Suprapubic skin (tissue), 4 donors: ENCODE measurements around the gene KIAA1671. TPM values are rescaled to one million over a fixed set of nuclear protein-coding genes. Genes with fewer than 3 reads are reported as not detected.

Experiments used
- DNase-seq, 2 donors: peaks; one replicate each; pipeline ENCODE4 v3.0.0-alpha.2; 2019; ENCODE audit warnings: low spot score in 2 of 2
- H3K27ac ChIP-seq: fragments of 200-600 bp; sonication (generic); one replicate; pipeline ENCODE4 v1.5.1; 2019
- H3K27me3 ChIP-seq: fragments of 200-600 bp; sonication (generic); one replicate; pipeline ENCODE4 v1.5.1; 2019
- H3K36me3 ChIP-seq: fragments of 200-600 bp; sonication (generic); one replicate; pipeline ENCODE4 v1.5.1; 2019
- H3K4me1 ChIP-seq: fragments of 200-600 bp; sonication (generic); one replicate; pipeline ENCODE4 v1.5.1; 2019
- H3K4me3 ChIP-seq: fragments of 200-600 bp; sonication (generic); one replicate; pipeline ENCODE4 v1.5.1; 2019; ENCODE audit warnings: mild to moderate bottlenecking
- H3K9me3 ChIP-seq: fragments of 200-600 bp; sonication (generic); one replicate; pipeline ENCODE4 v1.5.1; 2019
- CTCF ChIP-seq, 2 donors: fragments of 200-600 bp in 1 of 2; fragments of 450-650 bp in 1 of 2; sonication (generic) in 1 of 2; IDR thresholded peaks; one replicate each; pipeline ENCODE4 v1.5.1; 2016 to 2019; ENCODE audit warnings: antibody characterized with exemption in 2 of 2, mild to moderate bottlenecking in 1 of 2, moderate library complexity in 1 of 2
- EP300 ChIP-seq: sonication (generic); formaldehyde crosslinking; IDR thresholded peaks from one replicate; pipeline ENCODE4 v1.6.1; 2017; ENCODE audit warnings: antibody characterized with exemption
- POLR2A ChIP-seq, 2 donors: fragments of 450-650 bp; IDR thresholded peaks; one replicate each; pipeline ENCODE4 v1.6.1; 2017; ENCODE audit warnings: antibody characterized with exemption in 2 of 2, mild to moderate bottlenecking in 2 of 2, moderate library complexity in 2 of 2
- POLR2AphosphoS5 ChIP-seq, 3 donors: sonication (generic); formaldehyde crosslinking; IDR thresholded peaks; one replicate each; pipeline ENCODE4 v1.6.1; 2017; ENCODE audit warnings: antibody characterized with exemption in 3 of 3
- WGBS: methylation state at CpG from one replicate; pipeline ENCODE4 v1.1.5; 2018; 5-methylcytosine and 5-hydroxymethylcytosine counted together
- total RNA-seq, 4 donors: library from RNA; depleted of rRNA; stranded (reverse); fragments of >200 nt; gene quantifications; one replicate each; pipeline ENCODE4 v1.1.0, GENCODE V29; 2016

KIAA1671 gene
- total RNA-seq, 4 donors from 2014 or later, result 74.4 to 116 (median 97.0) TPM

- no peak for DNase-seq
- Histone ChIP-seq H3K27ac (no peak overlapping the region), H3K36me3 (peaks cover 12% of the 10 kb centered on the region), H3K4me3 (no peak overlapping the region), H3K27me3 (no peaks in the 10 kb centered on the region), H3K4me1 (peaks cover 7% of the 10 kb centered on the region), H3K9me3 (no peaks in the 10 kb centered on the region)
- WGBS, result 97% methylated on average over 5 of the region's 5 CpGs
- no peak for TF ChIP-seq POLR2AphosphoS5 (IDR thresholded peaks at IDR 0.05)
- no peak for TF ChIP-seq EP300
- TF ChIP-seq POLR2A (IDR thresholded peaks at IDR 0.05), result no peak
- TF ChIP-seq CTCF (IDR thresholded peaks at IDR 0.05), result no peak
These were observed 98.0 kb downstream of the KIAA1671 start for GRCh38 chr22:25050566-25050965.

GRCh38 chr22:25051073-25051472, 98.6 kb downstream of the KIAA1671 start:
- TF ChIP-seq POLR2A (IDR thresholded peaks at IDR 0.05), result no peak
- TF ChIP-seq CTCF (IDR thresholded peaks at IDR 0.05), result peak in 1 of 2 donors; percentile 5
- DNase-seq, result no peak
- Histone ChIP-seq H3K9me3 (no peaks in the 10 kb centered on the region), H3K36me3 (peaks cover 12% of the 10 kb centered on the region), H3K4me1 (peaks cover 7% of the 10 kb centered on the region), H3K27ac (no peak overlapping the region), H3K27me3 (no peaks in the 10 kb centered on the region), H3K4me3 (no peak overlapping the region)
- WGBS, result 100% methylated on average over 2 of the region's 2 CpGs

GRCh38 chr22:25051983-25052710, 99.6 kb downstream of the KIAA1671 start:
- no peak for DNase-seq
- no peaks in the 10 kb centered on the region for H3K9me3 ChIP-seq
- no peaks in the 10 kb centered on the region for H3K27me3 ChIP-seq
- WGBS, result 70% methylated on average over 7 of the region's 9 CpGs
- H3K27ac ChIP-seq, result no peak overlapping the region
- no peak overlapping the region for H3K4me3 ChIP-seq
- H3K36me3 ChIP-seq, result peaks cover 12% of the 10 kb centered on the region
- no peak for TF ChIP-seq POLR2AphosphoS5 (IDR thresholded peaks at IDR 0.05)
- no peak for TF ChIP-seq EP300
- no peak for TF ChIP-seq POLR2A (IDR thresholded peaks at IDR 0.05)
- no peak for TF ChIP-seq CTCF (IDR thresholded peaks at IDR 0.05)
- H3K4me1 ChIP-seq, result peaks cover 7% of the 10 kb centered on the region

- no peak for DNase-seq
- H3K4me3 ChIP-seq, result no peak overlapping the region
- 78% methylated on average over 7 of the region's 7 CpGs for WGBS
- peaks cover 7% of the 10 kb centered on the region for H3K4me1 ChIP-seq
- H3K27ac ChIP-seq, result no peak overlapping the region
- H3K27me3 ChIP-seq, result no peaks in the 10 kb centered on the region
- H3K36me3 ChIP-seq, result peaks cover 12% of the 10 kb centered on the region
- no peak for TF ChIP-seq CTCF (IDR thresholded peaks at IDR 0.05)
- TF ChIP-seq POLR2AphosphoS5 (IDR thresholded peaks at IDR 0.05), result no peak
- TF ChIP-seq POLR2A (IDR thresholded peaks at IDR 0.05), result no peak
- no peak for TF ChIP-seq EP300
- no peaks in the 10 kb centered on the region for H3K9me3 ChIP-seq
These were observed 100.8 kb downstream of the KIAA1671 start for GRCh38 chr22:25053153-25053805.

GRCh38 chr22:25054943-25055511, 102.5 kb downstream of the KIAA1671 start:
- no peak overlapping the region for H3K4me3 ChIP-seq
- TF ChIP-seq POLR2AphosphoS5 (IDR thresholded peaks at IDR 0.05), result no peak
- TF ChIP-seq CTCF (IDR thresholded peaks at IDR 0.05), result no peak
- TF ChIP-seq EP300, result no peak
- TF ChIP-seq POLR2A (IDR thresholded peaks at IDR 0.05), result no peak
- H3K4me1 ChIP-seq, result peaks cover 7% of the 10 kb centered on the region
- H3K27me3 ChIP-seq, result no peaks in the 10 kb centered on the region
- H3K27ac ChIP-seq, result no peak overlapping the region
- H3K9me3 ChIP-seq, result no peaks in the 10 kb centered on the region
- H3K36me3 ChIP-seq, result peaks cover 4% of the 10 kb centered on the region
- no peak for DNase-seq
- 64% methylated on average over 9 of the region's 9 CpGs for WGBS
